HepG2 (cell line): ENCODE data around the gene RGS19. TPM values are rescaled to one million over a fixed set of nuclear protein-coding genes. Genes with fewer than 3 reads are reported as not detected.
A peak's percentile ranks its signal among the peaks of the same experiment; 100 is the strongest.

Source experiments
- ARNT2 ChIP-seq: sonication (generic); formaldehyde crosslinking; IDR thresholded peaks from 2 replicates; pipeline ENCODE4 v1.8.0; 2022; ENCODE audit warnings: mild to moderate bottlenecking, low read depth, missing genetic modification reagents, moderate library complexity
- ATAD3A ChIP-seq: sonication (generic); formaldehyde crosslinking; IDR thresholded peaks from 2 replicates; pipeline ENCODE4 v1.4.0; 2020; ENCODE audit warnings: missing genetic modification reagents
- CBX1 ChIP-seq: IDR thresholded peaks from one replicate; pipeline ENCODE4 v1.6.1; 2016; ENCODE audit warnings: antibody characterized with exemption, low read depth
- ESRRA ChIP-seq: sonication (generic); formaldehyde crosslinking; IDR thresholded peaks from 2 replicates; pipeline ENCODE4 v1.5.1; 2020; ENCODE audit warnings: mild to moderate bottlenecking, low read depth, missing genetic modification reagents
- FOXO4 ChIP-seq: sonication (generic); formaldehyde crosslinking; conservative IDR thresholded peaks from 2 replicates; pipeline ENCODE4 v1.8.1; 2023; ENCODE audit warnings: missing genetic modification reagents
- GFI1 ChIP-seq: sonication (generic); formaldehyde crosslinking; IDR thresholded peaks from 2 replicates; pipeline ENCODE4 v1.5.0; 2020; ENCODE audit warnings: missing genetic modification reagents, mild to moderate bottlenecking, borderline replicate concordance
- GMEB1 ChIP-seq: sonication (generic); formaldehyde crosslinking; IDR thresholded peaks from 2 replicates; pipeline ENCODE4 v1.5.1; 2020; ENCODE audit warnings: missing genetic modification reagents, mild to moderate bottlenecking, borderline replicate concordance
- HNRNPH1 ChIP-seq: fragments of 200-400 bp; formaldehyde crosslinking; optimal IDR thresholded peaks from 2 replicates; pipeline ENCODE3; 2017; ENCODE audit warnings: mild to moderate bottlenecking, low read depth, low read length
- MEF2D ChIP-seq: sonication (generic); formaldehyde crosslinking; IDR thresholded peaks from 2 replicates; pipeline ENCODE4 v1.5.1; 2020; ENCODE audit warnings: mild to moderate bottlenecking, missing genetic modification reagents
- MIER3 ChIP-seq: IDR thresholded peaks from 2 replicates; pipeline ENCODE4 v1.6.1; 2016; ENCODE audit warnings: missing compliant biosample characterization, borderline replicate concordance
- NFKBIZ ChIP-seq: IDR thresholded peaks from 2 replicates; pipeline ENCODE4 v1.6.1; 2018; ENCODE audit warnings: missing genetic modification reagents, missing compliant biosample characterization
- RARG ChIP-seq: sonication (generic); formaldehyde crosslinking; IDR thresholded peaks from 2 replicates; pipeline ENCODE4 v1.4.0; 2020; ENCODE audit warnings: low read depth, mild to moderate bottlenecking, missing genetic modification reagents
- TERF1 ChIP-seq: sonication (generic); formaldehyde crosslinking; IDR thresholded peaks from 2 replicates; pipeline ENCODE4 v1.8.0; 2022; ENCODE audit warnings: mild to moderate bottlenecking, missing genetic modification reagents, moderate library complexity
- TMF1 ChIP-seq: sonication (generic); formaldehyde crosslinking; IDR thresholded peaks from 2 replicates; pipeline ENCODE4 v1.8.1; 2022; ENCODE audit warnings: low read depth, missing genetic modification reagents
- ZFP41 ChIP-seq: sonication (generic); formaldehyde crosslinking; IDR thresholded peaks from 2 replicates; pipeline ENCODE4 v1.4.0; 2020; ENCODE audit warnings: mild to moderate bottlenecking, missing genetic modification reagents, borderline replicate concordance
- ZFY ChIP-seq: sonication (generic); formaldehyde crosslinking; IDR thresholded peaks from 2 replicates; pipeline ENCODE4 v1.4.0; 2020; ENCODE audit warnings: missing genetic modification reagents
- ZNF543 ChIP-seq: sonication (generic); formaldehyde crosslinking; IDR thresholded peaks from 2 replicates; pipeline ENCODE4 v1.4.0; 2020; ENCODE audit warnings: mild to moderate bottlenecking, missing genetic modification reagents
- ZNF782 ChIP-seq: sonication (generic); formaldehyde crosslinking; IDR thresholded peaks from 2 replicates; pipeline ENCODE4 v1.4.0; 2020; ENCODE audit warnings: missing genetic modification reagents, mild to moderate bottlenecking, borderline replicate concordance
- ZSCAN30 ChIP-seq: sonication (generic); formaldehyde crosslinking; IDR thresholded peaks from 2 replicates; pipeline ENCODE4 v1.5.0; 2020; ENCODE audit warnings: mild to moderate bottlenecking, missing genetic modification reagents
- ZSCAN9 ChIP-seq: IDR thresholded peaks from 2 replicates; pipeline ENCODE4 v1.6.1; 2016; ENCODE audit warnings: borderline replicate concordance
- polyA plus RNA-seq, 8 experiments: library from polyadenylated mRNA; depleted of rRNA in 3 of 8; stranded (reverse) in 7 of 8; unstranded in 1 of 8; fragments of >200 nt; fragmentation: Illumina TruSeq in 4 of 8; extraction: Trizol in 4 of 8; gene quantifications; 2 replicates each; pipeline versions ENCODE4 v1.2.1 to v1.2.3, GENCODE V29; 2011 to 2016; ENCODE audit warnings: low read depth in 4 of 8, missing spikeins in 1 of 8, mixed read lengths in 1 of 8; ENCODE audit not compliant: insufficient read depth in 1 of 8
- total RNA-seq, 5 experiments: library from RNA; depleted of rRNA; stranded (reverse); fragments of >200 nt; fragmentation: Illumina TruSeq; extraction: Trizol; gene quantifications; 2 replicates each; pipeline ENCODE4 v1.2.3, GENCODE V29; 2016; ENCODE audit warnings: low read depth in 1 of 5
- TF ChIP-seq, protein P1 (sequence below): sonication (generic); formaldehyde crosslinking; IDR thresholded peaks from 2 replicates; pipeline ENCODE4 v1.4.0; 2020; ENCODE audit warnings: missing genetic modification reagents
- TF ChIP-seq, protein P2 (sequence below): sonication (generic); formaldehyde crosslinking; IDR thresholded peaks from 2 replicates; pipeline ENCODE4 v1.4.0; 2020; ENCODE audit warnings: missing genetic modification reagents

The RGS19 gene
- total and polyA plus RNA-seq, 2 of the 13 experiments (the other 11 are each of a cell fraction or from before 2014, with no cell fraction given), result 10.7 to 11.9 TPM

- TF ChIP-seq HNRNPH1 (no peak), ZNF782 (CRISPR knock-in tag) (peak; percentile 74; the same call in 1 of the 2 replicates), CBX1 (no peak), ATAD3A (CRISPR knock-in tag) (peak; percentile 45; the same call in 1 of the 2 replicates), ARNT2 (CRISPR knock-in tag) (0 out of 2 replicates have a peak, but pooled peaks have one; percentile 40), ESRRA (CRISPR knock-in tag) (peak; percentile 87; the same call in 1 of the 2 replicates), GFI1 (CRISPR knock-in tag) (no peak), ZSCAN30 (CRISPR knock-in tag) (no peak), GMEB1 (CRISPR knock-in tag) (peak; percentile 56), TMF1 (CRISPR knock-in tag) (peak; percentile 58; the same call in 1 of the 2 replicates), ZFY (CRISPR knock-in tag) (peak; percentile 50; the same call in 1 of the 2 replicates), MEF2D (CRISPR knock-in tag) (peak; percentile 84), MIER3 (peak; percentile 42; the same call in 1 of the 2 replicates), RARG (CRISPR knock-in tag) (no peak), ZFP41 (CRISPR knock-in tag) (peak; percentile 81), NFKBIZ (CRISPR knock-in tag) (no peak), FOXO4 (CRISPR knock-in tag) (no peak), ZSCAN9 (CRISPR knock-in tag) (no peak), ZNF543 (peak; percentile 88), TERF1 (no peak; the same call in 1 of the 2 replicates)
- TF ChIP-seq, protein P1, sequence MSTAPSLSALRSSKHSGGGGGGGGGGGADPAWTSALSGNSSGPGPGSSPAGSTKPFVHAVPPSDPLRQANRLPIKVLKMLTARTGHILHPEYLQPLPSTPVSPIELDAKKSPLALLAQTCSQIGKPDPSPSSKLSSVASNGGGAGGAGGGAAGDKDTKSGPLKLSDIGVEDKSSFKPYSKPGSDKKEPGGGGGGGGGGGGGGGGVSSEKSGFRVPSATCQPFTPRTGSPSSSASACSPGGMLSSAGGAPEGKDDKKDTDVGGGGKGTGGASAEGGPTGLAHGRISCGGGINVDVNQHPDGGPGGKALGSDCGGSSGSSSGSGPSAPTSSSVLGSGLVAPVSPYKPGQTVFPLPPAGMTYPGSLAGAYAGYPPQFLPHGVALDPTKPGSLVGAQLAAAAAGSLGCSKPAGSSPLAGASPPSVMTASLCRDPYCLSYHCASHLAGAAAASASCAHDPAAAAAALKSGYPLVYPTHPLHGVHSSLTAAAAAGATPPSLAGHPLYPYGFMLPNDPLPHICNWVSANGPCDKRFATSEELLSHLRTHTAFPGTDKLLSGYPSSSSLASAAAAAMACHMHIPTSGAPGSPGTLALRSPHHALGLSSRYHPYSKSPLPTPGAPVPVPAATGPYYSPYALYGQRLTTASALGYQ (CRISPR knock-in tag), result no peak
- TF ChIP-seq, protein P2, sequence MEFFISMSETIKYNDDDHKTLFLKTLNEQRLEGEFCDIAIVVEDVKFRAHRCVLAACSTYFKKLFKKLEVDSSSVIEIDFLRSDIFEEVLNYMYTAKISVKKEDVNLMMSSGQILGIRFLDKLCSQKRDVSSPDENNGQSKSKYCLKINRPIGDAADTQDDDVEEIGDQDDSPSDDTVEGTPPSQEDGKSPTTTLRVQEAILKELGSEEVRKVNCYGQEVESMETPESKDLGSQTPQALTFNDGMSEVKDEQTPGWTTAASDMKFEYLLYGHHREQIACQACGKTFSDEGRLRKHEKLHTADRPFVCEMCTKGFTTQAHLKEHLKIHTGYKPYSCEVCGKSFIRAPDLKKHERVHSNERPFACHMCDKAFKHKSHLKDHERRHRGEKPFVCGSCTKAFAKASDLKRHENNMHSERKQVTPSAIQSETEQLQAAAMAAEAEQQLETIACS (CRISPR knock-in tag), result 0 out of 2 replicates have a peak, but pooled peaks have one; percentile 10
These were observed 14.0 kb downstream of the RGS19 start (continued) for GRCh38 chr20:64065062-64065973.
